Effector CD4-positive, alpha-beta T cell (primary cell): ENCODE results near the gene UBL5.
"Not testable (repeated sequence)": the region's sequence is repeated elsewhere in the genome, so short reads cannot be mapped to it uniquely, and the experiment has no call there.

Experiments used
- DNase-seq: peaks from one replicate; pipeline ENCODE4 v3.0.0-alpha.2; 2020
- total RNA-seq: gene quantifications from one replicate; lab custom pipeline; 2026; lab: John Stamatoyannopoulos, UW

The UBL5 gene
- 41.5 reads per million, percentile 64 among the genes with 10 or more reads in this experiment for total RNA-seq

GRCh38 chr19:9827289-9828238 is at the start of gene UBL5:
Gene UBL5, plus strand, starts transcription at chr19:9827918. Its CDS starts 420 bp downstream, at chr19:9828338.
- DNase-seq, result peak; percentile 85

GRCh38 chr19:9782338-9782737 is 45.4 kb upstream of the UBL5 start:
- DNase-seq, result no peak

GRCh38 chr19:9784163-9784496 is 43.6 kb upstream of the UBL5 start:
- not testable (repeated sequence) for DNase-seq

GRCh38 chr19:9785367-9786331 is 42.1 kb upstream of the UBL5 start:
- peak; percentile 92 for DNase-seq

GRCh38 chr19:9786342-9786741 is 41.4 kb upstream of the UBL5 start:
- DNase-seq, result no peak

GRCh38 chr19:9786819-9787218 is 40.9 kb upstream of the UBL5 start:
- no peak for DNase-seq

- DNase-seq, result not testable (repeated sequence)
Observed at GRCh38 chr19:9788604-9789003, 39.1 kb upstream of the UBL5 start.

- DNase-seq, result no peak
Observed at GRCh38 chr19:9789066-9789465, 38.7 kb upstream of the UBL5 start.

- not testable (repeated sequence) for DNase-seq
Observed at GRCh38 chr19:9789579-9789978, 38.1 kb upstream of the UBL5 start.

GRCh38 chr19:9791073-9791367 is 36.7 kb upstream of the UBL5 start:
- not testable (repeated sequence) for DNase-seq

- peak; percentile 91 for DNase-seq
Observed at GRCh38 chr19:9791552-9792205, 36.0 kb upstream of the UBL5 start.

- DNase-seq, result peak; percentile 89
Observed at GRCh38 chr19:9792206-9793070, 35.3 kb upstream of the UBL5 start.

- DNase-seq, result peak; percentile 47
Observed at GRCh38 chr19:9793071-9793591, 34.6 kb upstream of the UBL5 start.

GRCh38 chr19:9796113-9796773 is 31.5 kb upstream of the UBL5 start:
- peak; percentile 81 for DNase-seq

- DNase-seq, result no peak
Observed at GRCh38 chr19:9797871-9798270, 29.8 kb upstream of the UBL5 start.

- no peak for DNase-seq
Observed at GRCh38 chr19:9799162-9799561, 28.6 kb upstream of the UBL5 start.

GRCh38 chr19:9801976-9802375 is 25.7 kb upstream of the UBL5 start:
- no peak for DNase-seq

- DNase-seq, result no peak
Observed at GRCh38 chr19:9806803-9807202, 20.9 kb upstream of the UBL5 start.

GRCh38 chr19:9808855-9809824 is 18.6 kb upstream of the UBL5 start:
- DNase-seq, result no peak

- no peak for DNase-seq
Observed at GRCh38 chr19:9811139-9811538, 16.6 kb upstream of the UBL5 start.
